GM04503 (cell line): ENCODE measurements around the gene GNL1.
"Not testable (repeated sequence)": the region's sequence is repeated elsewhere in the genome, so short reads cannot be mapped to it uniquely, and the experiment has no call there.

Experiments used
- DNase-seq: peaks from one replicate; pipeline ENCODE4 v3.0.0-alpha.2; 2012; ENCODE audit warnings: low read depth

The GNL1 gene

GRCh38 chr6:30495993-30496392 is 60.3 kb downstream of the GNL1 start:
- no peak for DNase-seq

GRCh38 chr6:30495060-30495459 is 61.2 kb downstream of the GNL1 start:
- DNase-seq = not testable (repeated sequence)

DNA sequence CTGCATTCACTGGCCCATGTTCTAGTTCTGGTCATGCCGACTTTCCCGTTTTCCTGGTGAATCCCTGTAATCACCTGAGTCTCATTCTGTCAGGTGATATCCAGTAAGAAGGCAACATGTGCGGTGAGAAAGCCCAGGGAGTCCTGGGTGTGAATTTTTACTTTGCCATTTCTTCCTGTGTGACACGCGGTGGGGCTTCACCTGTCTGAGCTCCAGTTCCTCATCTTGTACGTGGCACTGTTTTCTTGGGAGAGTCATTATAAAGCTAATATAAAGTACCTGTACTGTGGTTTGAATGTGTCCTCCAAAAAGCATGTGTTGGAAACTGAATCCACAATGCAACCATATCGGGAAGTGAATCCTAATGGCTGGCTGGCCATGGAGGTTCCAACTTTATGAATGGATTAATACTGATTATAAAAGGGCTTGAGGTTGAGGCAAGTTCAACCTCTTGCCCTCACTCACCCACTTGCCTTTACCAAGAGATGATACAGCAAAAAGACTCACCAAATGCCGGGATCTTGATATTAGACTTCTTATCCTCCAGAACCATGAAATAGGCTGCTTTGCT is 61.9 kb downstream of the GNL1 start:
- no peak for DNase-seq

DNA sequence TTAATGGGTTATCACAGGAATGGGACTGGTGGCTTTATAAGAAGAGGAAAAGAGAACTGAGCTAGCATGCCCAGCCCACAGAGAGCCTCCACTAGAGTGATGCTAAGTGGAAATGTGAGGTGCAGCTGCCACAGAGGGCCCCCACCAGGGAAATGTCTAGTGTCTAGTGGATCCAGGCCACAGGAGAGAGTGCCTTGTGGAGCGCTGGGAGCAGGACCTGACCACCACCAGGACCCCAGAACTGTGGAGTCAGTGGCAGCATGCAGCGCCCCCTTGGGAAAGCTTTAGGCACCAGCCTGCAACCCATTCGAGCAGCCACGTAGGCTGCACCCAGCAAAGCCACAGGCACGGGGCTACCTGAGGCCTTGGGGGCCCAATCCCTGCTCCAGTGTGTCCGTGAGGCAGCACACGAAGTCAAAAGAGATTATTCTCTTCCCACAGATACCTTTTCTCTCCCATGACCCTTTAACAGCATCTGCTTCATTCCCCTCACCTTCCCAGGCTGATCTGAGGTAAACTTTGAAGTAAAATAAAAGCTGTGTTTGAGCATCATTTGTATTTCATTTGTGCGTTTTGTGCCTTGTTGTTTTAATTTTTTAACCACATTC is 62.5 kb downstream of the GNL1 start:
- DNase-seq = no peak

DNA sequence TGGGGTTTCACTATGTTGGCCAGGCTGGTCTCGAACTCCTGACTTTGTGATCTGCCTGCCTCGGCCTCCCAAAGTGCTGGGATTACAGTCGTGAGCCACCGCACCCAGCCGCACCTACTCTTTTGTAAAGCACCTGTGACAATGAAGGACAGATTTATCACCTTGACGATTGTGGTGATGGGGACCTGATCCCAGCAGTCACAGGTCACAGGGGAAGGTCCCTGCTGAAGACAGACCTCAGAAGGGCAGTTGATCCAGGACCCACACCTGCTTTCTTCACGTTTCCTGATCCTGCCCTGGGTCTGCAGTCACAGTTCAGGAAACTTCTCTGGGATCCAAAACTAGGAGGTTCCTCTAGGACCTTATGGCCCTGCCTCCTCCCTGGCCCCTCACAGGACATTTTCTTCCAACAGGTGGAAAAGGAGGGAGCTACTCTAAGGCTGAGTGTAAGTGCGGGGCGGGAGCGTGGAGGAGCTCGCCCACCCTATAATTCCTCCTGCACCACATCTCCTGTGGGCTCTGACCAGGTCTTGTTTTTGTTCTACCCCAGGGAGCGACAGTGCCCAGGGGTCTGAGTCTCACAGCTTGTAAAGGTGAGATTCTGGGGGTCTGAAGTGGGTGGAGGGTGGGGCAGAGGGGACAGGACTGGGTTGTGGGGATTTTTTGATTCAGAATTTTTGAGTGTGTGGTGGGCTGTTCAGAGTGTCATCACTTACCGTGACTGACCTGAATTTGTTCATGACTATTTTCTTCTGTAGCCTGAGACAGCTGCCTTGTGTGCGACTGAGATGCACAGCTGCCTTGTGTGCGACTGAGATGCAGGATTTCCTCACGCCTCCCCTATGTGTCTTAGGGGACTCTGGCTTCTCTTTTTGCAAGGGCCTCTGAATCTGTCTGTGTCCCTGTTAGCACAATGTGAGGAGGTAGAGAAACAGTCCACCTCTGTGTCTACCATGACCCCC is 64.0 kb downstream of the GNL1 start:
- no peak for DNase-seq
